GM20431 (cell line): Measurements from ENCODE around the gene ERCC6L2.

Source experiments
- in situ Hi-C: fragments of 300-500 bp; cut with MseI, MboI; formaldehyde crosslinking; loops from one replicate; pipeline ENCODE4 v1.15.0; 2020; ENCODE audit warnings: low sequenced_read_pairs; ENCODE audit not compliant: unreplicated experiment

Gene ERCC6L2, protein sequence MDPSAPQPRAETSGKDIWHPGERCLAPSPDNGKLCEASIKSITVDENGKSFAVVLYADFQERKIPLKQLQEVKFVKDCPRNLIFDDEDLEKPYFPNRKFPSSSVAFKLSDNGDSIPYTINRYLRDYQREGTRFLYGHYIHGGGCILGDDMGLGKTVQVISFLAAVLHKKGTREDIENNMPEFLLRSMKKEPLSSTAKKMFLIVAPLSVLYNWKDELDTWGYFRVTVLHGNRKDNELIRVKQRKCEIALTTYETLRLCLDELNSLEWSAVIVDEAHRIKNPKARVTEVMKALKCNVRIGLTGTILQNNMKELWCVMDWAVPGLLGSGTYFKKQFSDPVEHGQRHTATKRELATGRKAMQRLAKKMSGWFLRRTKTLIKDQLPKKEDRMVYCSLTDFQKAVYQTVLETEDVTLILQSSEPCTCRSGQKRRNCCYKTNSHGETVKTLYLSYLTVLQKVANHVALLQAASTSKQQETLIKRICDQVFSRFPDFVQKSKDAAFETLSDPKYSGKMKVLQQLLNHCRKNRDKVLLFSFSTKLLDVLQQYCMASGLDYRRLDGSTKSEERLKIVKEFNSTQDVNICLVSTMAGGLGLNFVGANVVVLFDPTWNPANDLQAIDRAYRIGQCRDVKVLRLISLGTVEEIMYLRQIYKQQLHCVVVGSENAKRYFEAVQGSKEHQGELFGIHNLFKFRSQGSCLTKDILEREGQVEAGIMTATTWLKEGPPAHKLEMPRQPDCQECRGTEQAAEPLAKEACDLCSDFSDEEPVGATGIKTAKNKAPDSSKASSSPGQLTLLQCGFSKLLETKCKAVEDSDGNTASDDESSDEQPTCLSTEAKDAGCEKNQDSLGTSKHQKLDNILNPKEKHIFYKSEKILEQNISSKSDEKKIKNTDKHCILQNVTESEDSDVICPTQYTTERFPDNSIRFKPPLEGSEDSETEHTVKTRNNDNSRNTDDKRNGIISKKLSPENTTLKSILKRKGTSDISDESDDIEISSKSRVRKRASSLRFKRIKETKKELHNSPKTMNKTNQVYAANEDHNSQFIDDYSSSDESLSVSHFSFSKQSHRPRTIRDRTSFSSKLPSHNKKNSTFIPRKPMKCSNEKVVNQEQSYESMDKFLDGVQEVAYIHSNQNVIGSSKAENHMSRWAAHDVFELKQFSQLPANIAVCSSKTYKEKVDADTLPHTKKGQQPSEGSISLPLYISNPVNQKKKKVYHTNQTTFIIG (N-terminal part only)

DNA sequence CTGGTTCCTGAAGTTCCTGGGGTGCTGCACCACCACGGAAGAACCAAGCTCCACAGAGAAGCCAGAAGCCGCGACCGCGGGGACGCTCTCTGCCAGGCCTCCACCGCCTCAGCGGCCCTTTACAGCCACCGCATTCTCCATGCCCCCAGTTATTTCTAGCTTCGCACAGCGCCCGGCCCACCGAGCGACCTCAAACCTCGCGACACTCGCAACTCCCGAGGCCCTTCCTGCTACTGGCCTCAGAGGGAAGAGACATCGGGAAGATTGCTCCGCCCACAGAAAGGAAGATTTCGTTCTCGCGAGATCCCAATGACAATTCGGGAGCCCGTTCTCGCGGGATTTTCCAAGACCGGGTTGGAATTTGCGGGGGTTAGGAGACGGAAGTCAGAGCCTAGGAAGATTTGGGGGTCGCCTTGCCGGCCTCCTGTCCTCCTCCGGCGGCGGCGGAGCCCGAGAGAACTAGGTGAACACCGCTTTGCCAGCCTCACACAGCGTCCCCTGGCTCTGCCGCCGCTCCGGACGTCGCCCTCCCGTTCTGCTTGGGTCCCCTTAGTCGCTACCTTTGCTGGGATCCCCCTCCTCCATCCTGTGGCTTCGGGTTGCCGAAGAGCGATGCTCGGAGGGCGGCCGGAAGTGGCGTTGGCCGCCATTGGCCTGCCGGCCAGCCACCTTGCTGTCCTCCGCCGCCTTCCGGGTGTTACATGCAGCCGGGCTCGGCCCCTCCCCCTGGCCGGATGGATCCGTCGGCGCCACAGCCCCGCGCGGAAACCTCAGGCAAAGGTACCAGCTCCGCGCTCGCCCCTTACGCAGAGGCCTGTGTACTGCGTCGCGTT is at the start of gene ERCC6L2:
TSS of gene ERCC6L2 (plus strand) at position 387 of the 833 bp plus-strand sequence. CDS start at position 735, 348 bp downstream.
- in situ Hi-C loops, result no loop called here

DNA sequence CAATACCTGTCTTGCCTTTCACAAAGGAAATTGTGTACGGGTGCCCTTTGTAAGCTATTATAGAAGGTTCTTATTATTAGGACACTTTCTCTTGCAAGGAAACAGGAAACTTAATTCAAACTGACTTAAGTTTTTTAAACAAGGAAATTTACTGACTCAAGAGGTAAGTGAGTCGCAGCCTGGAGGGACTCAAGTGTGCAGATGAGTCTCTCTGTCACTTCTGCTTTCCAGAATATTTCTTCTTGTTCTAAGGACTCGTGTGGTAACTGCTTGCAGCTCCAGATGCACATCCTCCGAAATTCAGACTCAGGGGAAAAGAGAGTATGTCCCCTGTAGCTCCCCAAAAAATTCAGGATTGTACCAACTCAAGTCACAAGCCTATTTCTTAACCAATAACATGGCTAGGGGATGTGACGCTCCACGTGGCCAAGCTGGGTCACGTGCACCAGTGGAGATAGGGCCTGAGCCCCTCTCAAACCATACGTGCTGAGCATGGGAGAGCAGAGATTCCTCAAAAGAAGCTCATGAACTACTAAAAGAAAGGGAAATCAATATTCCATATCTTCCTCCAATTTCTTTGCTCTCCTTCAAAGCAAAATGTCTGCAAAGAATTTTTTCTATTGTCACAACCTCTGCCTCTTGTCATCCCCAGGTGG is 49.2 kb upstream of the ERCC6L2 start:
- in situ Hi-C loops, result no loop called here

DNA sequence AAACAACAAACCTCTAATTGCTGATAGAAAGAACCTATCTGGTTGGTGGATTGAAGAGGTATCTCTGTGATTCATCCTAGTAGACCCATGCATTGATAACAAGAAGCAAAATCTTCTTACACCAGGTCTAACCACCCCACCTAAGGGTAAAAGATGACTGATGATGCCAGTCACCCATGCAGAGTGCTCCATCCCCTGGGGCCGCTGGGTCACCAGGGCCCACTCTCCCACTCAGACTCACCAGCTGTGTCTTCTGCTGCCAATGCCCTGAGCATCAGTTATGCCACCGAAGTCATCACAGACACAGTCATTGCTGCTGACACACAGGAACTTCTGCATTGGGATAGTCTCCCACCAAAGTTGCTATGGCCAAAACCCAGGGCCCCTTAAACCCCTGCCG is 44.7 kb upstream of the ERCC6L2 start:
- in situ Hi-C loops, result no loop called here

DNA sequence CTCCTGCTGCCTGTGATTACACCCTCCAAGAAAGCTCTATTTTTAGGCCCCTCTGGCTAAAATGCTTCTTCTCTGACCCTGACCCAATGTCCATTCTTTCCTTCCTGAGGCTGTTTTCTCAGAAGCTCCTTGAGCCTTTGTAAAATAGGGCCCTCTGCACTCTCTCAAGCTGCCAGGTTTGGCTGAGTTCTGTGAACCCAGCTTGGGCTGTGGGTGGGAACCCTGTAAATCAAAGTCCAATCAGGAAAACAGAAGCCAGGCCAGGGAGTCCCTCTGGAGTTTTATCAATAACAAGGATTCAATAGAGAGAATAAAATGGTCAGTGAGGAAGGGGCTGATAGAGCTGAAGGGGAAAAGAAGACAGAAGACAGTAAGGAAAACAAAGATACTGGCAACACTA is 43.7 kb upstream of the ERCC6L2 start:
- in situ Hi-C loops, result no loop called here

DNA sequence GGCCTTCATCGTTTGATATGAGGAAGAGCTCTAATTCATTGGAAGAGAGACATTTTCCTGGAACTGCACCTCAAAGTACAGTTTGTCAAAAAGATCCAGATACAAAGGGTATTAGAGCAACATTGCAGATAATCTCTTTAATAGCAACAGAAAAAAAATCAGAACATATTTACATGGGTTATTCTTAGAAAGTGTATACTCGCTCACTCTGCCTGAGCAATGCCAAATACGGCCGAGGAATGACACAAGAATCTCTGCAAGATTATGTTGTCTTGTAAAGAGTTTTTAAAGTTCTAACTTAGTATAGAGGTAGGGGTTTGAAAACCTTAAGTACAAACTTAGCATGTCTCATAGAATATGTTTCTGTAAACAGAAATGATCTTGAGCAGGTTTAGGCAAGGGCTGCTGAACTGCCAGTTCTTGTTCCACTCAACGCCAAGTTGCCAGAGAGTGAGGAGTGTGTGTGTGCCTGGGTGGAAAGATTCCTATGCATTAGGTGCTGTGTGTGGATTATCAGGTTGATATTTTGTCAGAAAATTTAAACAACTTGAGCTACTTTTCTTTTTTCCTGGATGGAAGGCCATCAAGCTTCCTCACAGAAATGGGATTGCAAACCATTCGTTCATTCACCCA is 41.8 kb upstream of the ERCC6L2 start:
- in situ Hi-C loops, result no loop called here

DNA sequence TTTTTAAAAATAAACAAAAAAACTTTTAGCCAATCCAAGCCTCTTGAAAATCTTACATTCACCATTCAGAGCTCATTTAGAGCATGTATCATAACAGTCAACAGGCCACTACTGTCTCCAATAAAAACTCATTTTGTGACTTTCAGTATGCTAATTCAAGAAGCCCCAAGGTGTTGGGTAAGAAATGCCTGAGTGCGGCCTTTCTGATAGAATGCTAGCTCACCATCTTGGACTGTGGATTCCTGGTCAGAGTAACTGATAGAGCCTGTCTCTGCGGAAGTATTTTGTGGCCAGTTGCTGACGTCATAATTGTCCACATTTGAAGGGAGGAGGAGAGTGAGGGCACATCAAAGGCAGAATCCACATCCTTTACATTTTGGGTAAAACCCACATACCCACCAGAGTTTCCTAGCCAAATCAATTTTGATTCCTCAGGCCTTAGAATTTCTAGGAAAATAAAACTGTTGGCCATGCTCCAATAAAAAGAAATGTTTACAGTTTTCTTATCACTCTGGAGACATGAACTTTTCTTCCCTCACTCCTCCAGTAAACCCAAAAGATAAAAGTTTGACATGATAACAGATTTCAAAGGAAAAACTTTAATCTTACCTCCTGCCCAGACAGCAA is 41.1 kb upstream of the ERCC6L2 start:
- in situ Hi-C loops, result no loop called here

DNA sequence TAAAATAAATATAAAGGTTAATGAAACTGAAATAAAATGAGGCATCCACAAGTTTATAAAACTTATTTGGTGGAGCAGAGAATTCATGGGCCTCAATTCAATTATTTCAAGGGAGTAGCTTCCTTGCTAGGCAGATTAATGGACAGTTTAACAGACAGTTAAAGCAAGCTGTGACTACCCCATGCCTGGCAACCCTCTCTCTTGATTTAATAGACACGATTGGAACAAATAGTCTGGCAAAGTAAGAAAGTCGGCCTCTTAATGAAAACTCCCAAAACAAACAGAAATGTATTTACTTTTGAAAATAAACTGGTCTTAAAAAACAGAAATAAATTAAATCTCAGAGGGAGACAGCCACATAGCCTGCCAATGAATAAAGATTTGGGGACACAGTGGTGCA is 40.1 kb upstream of the ERCC6L2 start:
- in situ Hi-C loops, result no loop called here

DNA sequence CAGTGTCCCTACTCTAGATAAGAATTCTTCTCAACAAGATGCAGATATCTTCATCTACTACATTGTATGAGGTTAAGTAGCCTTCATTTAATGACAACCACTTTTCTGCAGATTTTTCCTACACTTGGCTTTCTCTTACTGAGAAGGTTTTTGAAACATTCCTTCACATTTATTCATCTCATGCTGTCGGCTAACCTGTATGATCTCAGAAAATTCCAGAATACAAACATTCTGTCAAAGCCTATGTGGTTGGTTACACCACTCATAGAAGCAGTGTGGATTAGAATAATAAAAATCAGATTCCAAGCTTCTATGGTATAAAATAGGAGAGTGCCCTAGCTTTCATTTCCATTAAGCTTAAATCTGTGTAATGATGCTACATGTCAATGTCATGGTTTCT is 39.4 kb upstream of the ERCC6L2 start:
- in situ Hi-C loops, result no loop called here

DNA sequence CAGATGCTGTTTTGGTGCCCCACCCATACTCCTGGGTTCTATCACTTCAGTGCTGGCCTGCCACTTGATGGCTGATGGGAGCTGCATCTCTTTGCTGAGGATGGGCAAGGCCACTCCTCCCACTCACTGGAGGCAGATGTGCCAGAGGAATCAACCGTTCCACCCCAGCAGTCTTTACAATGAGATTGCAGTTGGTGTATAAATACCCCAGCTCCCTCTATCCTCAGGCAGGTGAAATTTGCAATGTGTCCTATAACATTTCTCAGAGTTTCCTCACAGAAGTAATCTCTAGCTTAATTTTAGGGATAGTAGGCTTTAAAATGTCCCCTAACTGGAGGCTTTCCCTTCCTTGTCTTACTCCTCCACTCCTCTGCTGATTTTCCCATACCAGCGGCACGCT is 36.5 kb upstream of the ERCC6L2 start:
- in situ Hi-C loops, result no loop called here

DNA sequence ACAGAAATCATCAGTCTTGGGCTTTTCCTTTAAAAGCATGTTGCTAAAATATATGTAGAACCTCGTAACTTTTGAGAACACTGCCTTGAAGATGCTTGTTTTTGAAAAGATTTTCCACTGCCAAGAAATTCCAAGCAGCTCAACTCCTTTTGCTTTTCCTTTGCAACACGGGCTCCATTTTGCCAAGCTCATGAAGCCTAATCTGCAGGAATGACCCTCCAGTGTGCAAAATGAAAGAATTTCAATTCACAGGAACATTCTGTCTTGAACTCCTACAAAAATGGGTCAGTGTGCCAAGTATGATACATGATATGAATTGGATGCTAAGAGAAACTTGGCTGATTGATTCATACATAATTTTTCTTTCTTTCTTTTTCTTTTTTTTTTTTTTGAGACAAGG is 35.4 kb upstream of the ERCC6L2 start:
- in situ Hi-C loops, result no loop called here

DNA sequence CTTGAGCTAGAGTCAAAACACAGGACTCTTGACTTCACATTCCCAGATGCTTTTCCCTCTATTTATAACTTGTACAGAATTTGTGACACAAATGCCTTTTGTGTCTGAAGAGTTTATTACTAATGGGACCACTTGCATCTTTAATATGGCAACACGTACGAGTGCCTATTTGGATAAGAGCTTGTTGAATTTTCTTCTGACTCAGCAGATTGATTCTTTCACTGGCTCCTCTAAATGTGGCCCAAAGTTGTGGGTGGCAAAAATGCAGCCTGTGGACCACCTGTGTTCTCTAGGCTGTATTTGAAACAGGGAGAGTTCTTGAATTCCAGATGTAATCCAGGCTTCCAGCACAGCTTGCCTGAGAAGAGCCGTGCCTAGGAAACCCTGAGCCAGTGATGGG is 34.1 kb upstream of the ERCC6L2 start:
- in situ Hi-C loops, result no loop called here

DNA sequence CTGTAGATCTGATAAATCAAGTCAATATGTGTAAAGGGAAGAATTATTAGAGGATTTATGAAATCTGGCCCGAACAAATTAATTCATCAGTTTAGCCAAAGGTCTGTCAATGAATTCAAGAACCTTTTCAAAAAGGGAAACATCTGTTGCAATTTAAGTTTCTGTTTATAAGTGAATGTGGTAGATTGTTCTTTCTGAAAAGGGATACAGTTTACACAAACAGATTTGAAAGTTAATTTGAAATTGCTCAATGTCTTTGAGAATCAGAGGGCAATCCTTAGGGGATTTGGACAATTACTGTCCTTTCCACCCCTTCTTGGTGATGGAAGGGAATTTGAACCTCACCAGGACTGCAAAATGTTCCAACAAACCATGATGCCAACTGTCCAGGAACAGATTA is 29.7 kb upstream of the ERCC6L2 start:
- in situ Hi-C loops, result no loop called here

DNA sequence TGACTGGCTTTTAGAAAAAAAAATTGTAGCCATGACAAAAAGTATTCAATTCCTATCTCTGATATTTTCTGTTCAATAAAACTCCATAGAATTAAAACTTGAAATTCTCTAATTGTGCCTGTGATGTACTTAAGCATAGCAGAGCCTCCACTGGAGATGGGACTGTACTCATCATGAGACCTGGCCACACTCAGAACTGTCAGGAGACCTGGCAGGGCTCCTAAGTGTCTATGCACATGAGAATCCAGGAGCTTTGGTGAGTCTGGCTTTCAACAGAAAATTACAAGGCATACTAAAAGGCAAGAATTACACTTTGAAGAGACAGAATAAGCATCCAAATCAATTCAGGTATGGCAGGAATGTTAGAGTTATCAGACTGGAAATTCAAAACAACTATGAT is 26.7 kb upstream of the ERCC6L2 start:
- in situ Hi-C loops, result no loop called here

DNA sequence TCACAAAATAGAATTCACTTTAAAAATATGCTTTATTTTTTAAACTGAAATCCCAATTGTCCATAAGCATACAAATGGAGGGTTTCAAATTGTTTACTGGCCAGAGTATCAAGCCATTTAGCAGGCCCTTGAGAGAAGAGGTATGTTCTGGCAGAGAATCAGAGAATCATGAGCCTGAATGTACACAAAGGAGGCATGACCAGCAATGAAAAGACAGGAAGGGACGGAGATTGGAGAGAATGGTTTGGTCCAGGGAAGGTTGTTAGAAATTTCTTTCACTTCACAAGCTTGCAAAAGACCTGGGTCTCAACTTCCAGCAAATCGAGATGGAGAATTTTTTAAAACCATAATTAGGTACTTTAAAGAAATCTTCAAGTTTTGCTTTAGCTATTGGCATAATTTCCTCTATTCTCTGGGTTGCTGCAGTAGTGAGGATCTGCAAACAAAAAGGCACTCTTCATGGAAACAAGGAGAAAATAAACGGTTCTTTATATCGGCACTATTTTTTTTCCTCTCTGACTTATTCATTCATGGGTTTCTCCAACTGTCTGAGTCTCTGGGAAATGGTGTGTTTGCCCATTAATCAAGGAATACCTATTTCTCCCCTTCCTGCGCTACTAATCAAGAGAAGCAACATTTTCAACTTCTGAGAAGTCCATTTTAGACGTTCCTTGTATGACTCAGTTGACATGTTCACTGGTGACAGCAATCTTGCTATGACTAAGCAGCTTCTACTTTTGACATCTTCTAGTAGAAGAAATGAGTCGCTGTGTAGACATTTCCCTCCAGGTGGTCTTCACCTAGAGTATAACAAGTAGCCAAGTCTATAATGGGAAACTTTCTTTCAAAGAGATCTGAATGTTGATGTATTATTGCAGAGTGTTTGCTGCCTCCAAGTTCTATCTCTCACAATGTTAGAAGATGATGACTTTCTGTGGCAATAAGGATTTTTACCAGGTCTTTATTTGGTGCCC is 23.1 kb upstream of the ERCC6L2 start:
- in situ Hi-C loops, result no loop called here

DNA sequence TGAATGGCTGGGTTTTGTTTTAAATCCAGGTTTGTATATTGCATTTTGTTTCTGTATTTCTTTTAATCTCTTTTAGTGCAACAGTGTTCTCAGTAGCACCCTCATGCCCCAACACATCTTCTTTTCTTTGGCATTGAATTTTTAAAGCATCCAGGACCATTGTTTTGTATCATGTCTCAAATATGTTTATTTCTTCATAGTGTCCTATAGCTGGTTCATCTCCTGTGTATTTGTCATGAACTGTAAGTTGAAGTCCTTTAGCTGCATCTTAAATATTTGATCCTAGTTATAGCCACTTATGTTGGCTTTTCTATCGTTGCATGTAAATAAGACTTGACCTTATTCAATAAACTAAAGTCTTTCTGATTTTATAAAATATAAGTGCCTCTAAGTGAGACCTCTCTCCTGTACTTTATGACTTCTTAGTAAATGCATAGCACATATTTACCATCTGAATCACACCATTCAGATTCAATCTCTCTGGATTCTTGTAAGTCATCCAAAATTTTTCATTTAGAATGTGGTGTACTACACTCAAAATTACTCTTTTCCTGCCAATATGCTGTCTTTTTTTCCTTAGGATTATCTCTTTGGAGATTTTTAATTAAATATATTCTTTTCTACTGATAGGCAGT is 21.0 kb upstream of the ERCC6L2 start:
- in situ Hi-C loops, result no loop called here

DNA sequence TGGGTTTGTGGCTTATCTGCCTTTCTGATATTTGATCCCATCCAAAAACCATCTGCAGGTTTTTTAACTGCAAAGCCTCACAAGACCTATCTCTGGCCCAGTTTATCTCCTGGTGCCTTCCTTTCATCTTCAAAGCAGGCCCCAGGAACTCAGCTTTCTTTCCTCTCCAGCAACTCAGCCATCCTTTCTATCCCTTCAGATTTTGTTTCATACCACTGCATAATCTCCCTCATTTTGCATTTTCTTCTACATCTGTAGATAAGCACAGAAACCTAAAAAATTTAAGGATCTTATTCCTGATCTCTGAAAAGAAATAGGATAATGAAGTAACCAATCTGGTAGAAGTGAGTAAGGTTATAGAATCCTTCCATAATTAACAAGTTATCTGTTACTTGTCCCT is 19.5 kb upstream of the ERCC6L2 start:
- in situ Hi-C loops, result no loop called here

DNA sequence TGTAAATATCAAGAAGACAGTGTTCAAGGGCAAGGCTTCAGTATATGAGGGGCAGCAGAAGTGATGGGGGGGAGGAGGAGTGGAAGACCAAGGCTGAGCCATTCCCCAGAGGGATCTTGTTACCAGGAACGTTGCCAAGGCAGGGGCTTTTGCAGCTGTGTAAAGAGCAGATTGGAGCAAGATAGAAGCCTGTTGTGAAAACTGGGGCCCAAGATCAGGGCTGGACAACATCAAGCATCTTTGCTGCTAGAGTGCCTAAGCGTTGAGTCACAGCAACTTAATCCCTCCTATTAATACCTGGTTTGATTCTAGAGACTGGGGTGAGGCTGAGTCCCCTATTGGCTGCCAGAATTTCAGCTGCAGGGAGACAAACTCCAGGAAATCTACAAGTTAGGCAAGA is 18.4 kb upstream of the ERCC6L2 start:
- in situ Hi-C loops, result no loop called here
